GM19351 (cell line): ENCODE data around the gene RYR1.
"Not testable (repeated sequence)": the region's sequence is repeated elsewhere in the genome, so short reads cannot be mapped to it uniquely, and the experiment has no call there.

Experiments used
- ATAC-seq: cut with Tn5 transposase; IDR thresholded peaks from one replicate; pipeline ENCODE4 v1.9.1; 2021; ENCODE audit warnings: mild to moderate bottlenecking, moderate library complexity; ENCODE audit not compliant: unreplicated experiment

The RYR1 gene

GRCh38 chr19:38558933-38559332 lies 125.4 kb downstream of the RYR1 start:
- not testable (repeated sequence) for ATAC-seq

GRCh38 chr19:38559428-38560401 lies 126.2 kb downstream of the RYR1 start:
- ATAC-seq, result peak; percentile 63

- no peak for ATAC-seq
These were observed 127.6 kb downstream of the RYR1 start for GRCh38 chr19:38561053-38561606.

- no peak for ATAC-seq
These were observed 128.2 kb downstream of the RYR1 start for GRCh38 chr19:38561658-38562057.

- ATAC-seq, result no peak
These were observed 128.6 kb downstream of the RYR1 start for GRCh38 chr19:38562096-38562495.

GRCh38 chr19:38563475-38563874 lies 130.0 kb downstream of the RYR1 start:
- no peak for ATAC-seq

- ATAC-seq, result no peak
These were observed 131.6 kb downstream of the RYR1 start for GRCh38 chr19:38564981-38565690.

GRCh38 chr19:38565691-38566105 lies 132.2 kb downstream of the RYR1 start:
- ATAC-seq, result no peak

GRCh38 chr19:38569368-38569983 lies 136.0 kb downstream of the RYR1 start:
- ATAC-seq, result no peak

GRCh38 chr19:38571682-38572081 lies 138.2 kb downstream of the RYR1 start:
- no peak for ATAC-seq

GRCh38 chr19:38577826-38578225 lies 144.3 kb downstream of the RYR1 start:
- ATAC-seq, result no peak

GRCh38 chr19:38579304-38579703 lies 145.8 kb downstream of the RYR1 start:
- ATAC-seq, result not testable (repeated sequence)

GRCh38 chr19:38580080-38580479 lies 146.6 kb downstream of the RYR1 start:
- ATAC-seq, result no peak

- ATAC-seq, result no peak
These were observed 149.9 kb downstream of the RYR1 start for GRCh38 chr19:38583219-38583984.

- ATAC-seq, result no peak
These were observed 150.5 kb downstream of the RYR1 start for GRCh38 chr19:38583985-38584305.

GRCh38 chr19:38587562-38587961 lies 154.1 kb downstream of the RYR1 start:
- no peak for ATAC-seq

- no peak for ATAC-seq
These were observed 154.6 kb downstream of the RYR1 start for GRCh38 chr19:38588041-38588440.

- no peak for ATAC-seq
These were observed 159.4 kb downstream of the RYR1 start for GRCh38 chr19:38592940-38593339.

- no peak for ATAC-seq
These were observed 162.8 kb downstream of the RYR1 start for GRCh38 chr19:38596057-38596981.
